Fibroblast of gingiva (primary cell): ENCODE data around the gene CCT7.
"Not testable (repeated sequence)": the region's sequence is repeated elsewhere in the genome, so short reads cannot be mapped to it uniquely, and the experiment has no call there.

Source experiments
- DNase-seq: peaks from one replicate; pipeline ENCODE4 v3.0.0-alpha.2; 2011; ENCODE audit warnings: low read depth

CCT7 gene

DNA sequence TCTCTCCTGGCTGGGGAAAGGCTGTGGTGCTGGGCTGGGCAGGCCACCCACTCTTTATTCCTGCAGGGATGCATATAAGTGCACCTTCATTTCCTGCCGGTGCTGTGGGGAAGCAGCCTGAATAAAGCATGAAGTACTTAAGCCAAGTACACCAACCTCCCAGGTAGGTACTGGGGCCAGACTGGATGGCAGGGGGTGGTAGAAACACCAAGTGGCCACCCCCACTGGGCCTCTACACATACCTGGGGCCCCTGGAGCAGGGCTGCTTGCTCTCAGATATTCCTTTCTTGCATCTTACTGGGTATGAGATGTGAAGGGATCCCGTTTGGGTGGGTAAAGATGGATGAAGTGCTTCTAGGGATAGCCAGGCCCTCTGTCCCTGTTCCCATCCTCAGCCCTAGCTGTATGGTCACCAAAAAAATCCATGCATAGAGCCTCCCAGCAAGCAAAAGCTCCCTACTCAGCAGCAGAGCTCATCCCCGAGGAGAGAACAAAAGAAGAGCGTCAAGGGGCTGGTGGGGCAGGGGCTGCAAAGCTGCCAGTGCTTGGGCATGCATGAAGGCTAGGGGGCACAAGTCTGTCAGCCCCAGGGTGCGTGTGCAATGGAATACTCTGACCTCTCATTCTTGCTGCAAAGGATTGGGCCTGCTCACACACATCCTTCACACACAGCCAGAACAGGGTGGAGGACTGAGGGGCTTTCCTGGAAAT is 22.0 kb downstream of the CCT7 start:
- no peak for DNase-seq

- DNase-seq, result no peak
These were observed 22.5 kb downstream of the CCT7 start for GRCh38 chr2:73256618-73256922.

- DNase-seq, result no peak
These were observed 22.9 kb downstream of the CCT7 start for GRCh38 chr2:73257021-73257420.

GRCh38 chr2:73257425-73258125 is 23.5 kb downstream of the CCT7 start:
- DNase-seq, result no peak

- no peak for DNase-seq
These were observed 24.2 kb downstream of the CCT7 start for GRCh38 chr2:73258186-73258912.

GRCh38 chr2:73258913-73259215 is 24.8 kb downstream of the CCT7 start:
- no peak for DNase-seq

DNA sequence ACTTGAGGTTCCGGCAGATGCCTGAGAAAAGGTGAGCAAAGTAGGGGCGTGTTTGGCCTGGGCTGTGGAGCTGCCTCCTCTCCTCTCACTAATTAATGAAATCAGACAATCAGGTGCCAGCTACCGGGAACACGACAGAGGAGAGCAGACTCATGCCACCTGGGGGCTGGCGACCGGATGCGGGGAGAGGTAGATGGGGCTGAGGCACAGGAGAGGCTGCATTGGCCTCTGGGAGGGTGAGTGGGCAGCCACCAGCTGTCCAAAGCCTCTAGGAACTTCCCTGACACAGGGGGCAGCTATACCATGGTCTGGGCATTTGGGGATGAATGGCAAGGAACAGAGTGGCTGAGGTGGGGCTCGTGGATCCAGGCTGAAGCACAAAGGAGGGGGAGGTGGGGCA is 25.2 kb downstream of the CCT7 start:
- DNase-seq, result no peak

DNA sequence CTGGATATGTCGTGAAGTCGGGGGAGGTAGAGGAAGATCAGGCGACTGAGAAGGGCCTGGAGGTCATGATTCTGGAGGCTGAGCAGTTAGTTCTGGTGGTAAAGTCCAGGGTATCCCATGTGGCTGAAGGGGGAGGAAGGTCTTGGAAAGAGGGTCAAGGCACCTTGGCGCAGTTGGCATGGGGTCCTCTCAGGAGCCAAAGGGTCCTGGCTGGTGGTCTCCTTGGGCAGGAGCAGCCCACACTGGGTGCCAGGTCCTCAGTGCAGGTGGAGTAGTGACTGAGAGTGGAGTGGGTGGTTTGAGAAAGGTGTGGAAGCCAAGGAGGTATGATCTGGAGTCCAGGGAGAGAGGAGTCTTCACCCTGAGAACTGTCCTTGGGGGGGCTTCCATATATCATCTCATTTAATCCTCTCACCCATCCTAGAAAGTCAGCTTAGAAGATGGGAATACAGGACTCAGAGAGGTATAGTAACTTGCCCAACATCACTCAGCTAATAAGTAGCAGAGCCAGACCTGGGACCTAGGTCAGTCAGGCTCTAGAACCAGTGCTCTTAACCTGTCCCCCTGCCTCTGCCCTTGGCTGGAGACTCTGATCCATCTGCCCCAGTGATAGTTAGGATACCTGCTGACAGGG is 25.7 kb downstream of the CCT7 start:
- no peak for DNase-seq

GRCh38 chr2:73260338-73260984 is 26.4 kb downstream of the CCT7 start:
- DNase-seq, result peak; percentile 47

GRCh38 chr2:73262108-73262651 is 28.1 kb downstream of the CCT7 start:
- no peak for DNase-seq

DNA sequence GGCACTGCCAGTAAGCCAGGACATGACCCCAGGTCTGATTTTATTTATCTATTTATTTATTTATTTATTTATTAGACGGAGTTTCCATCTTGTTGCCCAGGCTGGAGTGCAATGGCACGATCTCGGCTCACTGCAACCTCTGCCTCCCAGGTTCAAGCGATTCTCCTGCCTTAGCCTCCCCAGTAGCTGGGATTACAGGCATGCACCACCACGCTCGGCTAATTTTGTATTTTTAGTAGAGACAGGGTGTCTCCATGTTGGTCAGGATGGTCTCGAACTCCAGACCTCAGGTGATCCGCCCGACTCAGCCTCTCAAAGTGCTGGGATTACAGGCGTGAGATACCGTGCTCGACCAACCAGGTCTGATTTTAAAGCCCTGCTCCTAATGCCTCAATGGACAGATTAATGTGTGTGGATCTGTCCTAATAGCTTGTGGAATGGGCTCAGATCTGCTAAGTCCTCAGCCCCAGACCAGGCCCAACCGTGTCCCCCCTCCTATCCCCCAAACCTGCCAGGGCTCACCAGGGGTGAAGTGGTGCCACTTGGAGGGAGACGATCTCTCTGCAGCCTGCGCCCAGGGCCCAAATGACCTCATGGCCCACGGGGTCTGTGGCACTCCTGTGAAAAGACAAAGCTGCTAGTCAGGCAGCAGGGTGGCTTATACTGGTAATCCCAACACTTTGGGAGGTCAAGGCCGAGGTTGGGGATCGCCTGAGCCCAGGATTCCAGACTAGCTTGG is 28.8 kb downstream of the CCT7 start:
- not testable (repeated sequence) for DNase-seq

DNA sequence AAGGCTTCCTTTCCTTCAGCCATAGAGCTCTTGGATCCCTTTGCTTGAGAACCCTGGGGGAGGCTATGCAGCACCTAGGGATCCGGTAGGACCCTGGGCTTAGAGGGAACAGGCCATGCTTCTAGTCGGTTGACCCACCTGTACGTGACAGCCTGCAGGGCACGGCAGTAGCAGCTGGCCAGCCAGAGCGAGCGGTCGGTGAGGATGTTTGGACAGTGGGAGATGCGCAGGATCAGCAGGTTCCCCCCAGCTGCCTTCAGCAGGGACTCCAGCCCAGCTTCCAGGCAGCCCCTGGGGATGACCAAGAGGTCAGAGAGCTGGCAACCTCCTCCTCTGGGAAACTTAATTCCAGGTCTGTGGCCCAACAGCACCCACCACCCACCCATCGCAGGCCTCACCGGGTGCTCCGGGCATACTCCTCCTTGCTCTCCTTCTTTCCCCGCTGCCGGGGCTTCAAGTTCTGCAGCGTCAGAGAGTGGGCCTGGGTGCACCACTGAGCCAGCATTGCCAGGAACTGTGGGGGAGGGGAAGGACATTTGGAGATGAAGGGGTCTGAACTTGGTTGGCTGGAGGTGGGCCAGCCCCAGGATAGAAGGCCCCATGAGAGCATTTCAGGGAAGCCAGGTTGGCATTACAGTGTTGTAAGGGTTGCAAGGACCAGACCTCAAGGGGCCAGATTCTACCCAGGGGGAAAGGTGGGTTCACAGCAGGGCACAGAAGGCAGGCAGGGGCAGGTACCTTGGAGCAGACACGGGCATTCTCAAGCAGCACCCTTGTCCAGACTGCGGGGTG is 29.6 kb downstream of the CCT7 start:
- DNase-seq, result no peak

GRCh38 chr2:73264332-73264606 is 30.2 kb downstream of the CCT7 start:
- DNase-seq, result no peak

DNA sequence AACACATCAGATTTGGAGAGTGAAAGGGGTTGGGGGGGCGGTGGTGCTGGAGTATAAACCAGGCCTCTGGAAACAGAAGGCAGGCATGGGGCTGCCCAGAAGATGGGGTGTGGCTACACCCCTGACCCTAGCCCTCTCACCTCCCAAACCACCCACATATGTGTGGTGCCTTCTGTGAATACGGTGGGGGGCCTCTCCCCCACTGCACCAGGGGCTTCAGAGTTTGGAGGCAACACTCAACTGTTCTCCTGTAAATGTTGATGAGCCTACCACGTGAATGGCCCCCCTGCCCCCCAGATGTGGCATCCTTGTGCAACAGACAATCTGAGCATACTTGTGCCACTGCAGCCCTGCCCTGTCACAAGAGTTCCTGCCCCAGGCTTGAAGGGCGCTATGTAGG is 30.7 kb downstream of the CCT7 start:
- no peak for DNase-seq

DNA sequence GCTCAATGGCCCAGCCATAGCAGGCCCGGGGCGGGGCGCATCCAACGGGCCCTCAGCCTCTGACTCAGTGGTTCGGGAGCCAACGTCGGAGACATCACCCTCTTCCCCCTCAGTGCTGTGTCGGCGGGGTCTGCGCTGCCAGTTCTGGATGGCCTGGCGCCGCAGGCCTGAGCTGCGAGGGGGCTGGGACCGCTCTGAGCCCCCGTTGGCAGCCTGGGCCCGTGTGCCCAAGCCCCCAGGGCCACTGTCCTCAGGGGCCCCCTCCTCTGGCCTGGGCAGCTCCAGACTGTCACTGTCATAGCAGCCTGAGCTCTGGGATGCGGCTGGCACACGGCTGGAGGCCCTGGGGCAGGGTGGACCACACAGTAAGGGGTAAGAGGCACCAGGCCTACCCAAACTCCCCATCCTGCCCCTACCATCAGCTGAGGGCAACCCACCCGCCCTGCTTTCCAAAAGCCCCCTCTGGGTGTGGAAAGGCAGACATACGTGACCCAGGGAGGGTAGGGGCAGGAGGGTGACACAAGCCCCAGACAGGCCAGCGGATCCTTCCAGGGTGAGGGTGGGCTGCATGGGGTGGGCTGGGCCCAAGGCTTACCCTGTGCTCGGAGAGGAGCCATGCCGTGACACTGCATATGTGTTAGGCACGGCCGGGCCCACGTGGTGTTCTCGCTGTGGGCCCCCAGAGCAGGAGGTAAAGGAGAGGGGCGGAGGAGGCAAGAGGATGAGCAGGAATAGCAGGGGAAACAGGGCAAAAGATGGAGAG is 31.4 kb downstream of the CCT7 start:
- no peak for DNase-seq

DNA sequence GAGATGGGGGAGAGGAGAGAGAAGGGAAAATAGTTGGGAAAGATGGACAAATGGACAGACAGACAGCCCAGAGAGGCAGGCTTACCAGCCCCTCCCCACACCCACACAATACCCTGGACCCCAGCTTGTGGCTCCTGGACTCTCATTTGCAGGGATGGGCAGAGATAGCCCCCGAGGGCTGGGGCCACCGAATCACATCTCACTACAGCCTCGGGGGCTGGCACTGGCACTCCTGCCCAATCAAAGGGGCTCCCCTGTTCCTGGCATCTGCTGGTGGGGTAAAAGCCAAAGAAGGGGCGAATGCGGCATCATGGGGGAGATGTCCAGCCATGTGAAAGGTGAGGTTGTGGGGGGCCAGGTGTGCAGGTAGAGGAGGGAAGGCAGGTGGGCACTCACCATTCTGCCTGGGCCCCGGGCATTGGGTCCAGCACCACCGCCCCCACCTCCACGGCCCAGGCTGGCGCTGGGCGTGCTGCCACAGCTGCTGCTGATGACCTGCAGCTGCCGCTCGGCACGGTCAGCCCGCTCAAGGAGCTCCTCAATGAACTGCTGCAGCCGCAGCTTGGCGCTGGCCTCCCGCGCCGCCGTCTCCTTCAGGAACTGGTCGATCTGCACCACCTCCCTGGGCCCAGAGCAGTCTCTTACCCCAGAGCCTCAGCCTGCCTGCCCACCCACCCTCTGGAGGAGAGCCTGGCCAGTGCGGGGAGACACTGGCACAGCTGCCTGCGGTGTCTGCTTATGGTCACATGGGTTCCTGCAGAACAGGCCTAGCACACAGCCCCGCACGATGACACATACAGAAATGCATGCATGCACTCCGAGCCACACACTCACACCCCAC is 32.2 kb downstream of the CCT7 start:
- DNase-seq, result no peak

- no peak for DNase-seq
These were observed 32.9 kb downstream of the CCT7 start for GRCh38 chr2:73267008-73267407.

GRCh38 chr2:73268366-73268829 is 34.3 kb downstream of the CCT7 start:
- no peak for DNase-seq
